ENCODE data around the gene DEF6.

DNA sequence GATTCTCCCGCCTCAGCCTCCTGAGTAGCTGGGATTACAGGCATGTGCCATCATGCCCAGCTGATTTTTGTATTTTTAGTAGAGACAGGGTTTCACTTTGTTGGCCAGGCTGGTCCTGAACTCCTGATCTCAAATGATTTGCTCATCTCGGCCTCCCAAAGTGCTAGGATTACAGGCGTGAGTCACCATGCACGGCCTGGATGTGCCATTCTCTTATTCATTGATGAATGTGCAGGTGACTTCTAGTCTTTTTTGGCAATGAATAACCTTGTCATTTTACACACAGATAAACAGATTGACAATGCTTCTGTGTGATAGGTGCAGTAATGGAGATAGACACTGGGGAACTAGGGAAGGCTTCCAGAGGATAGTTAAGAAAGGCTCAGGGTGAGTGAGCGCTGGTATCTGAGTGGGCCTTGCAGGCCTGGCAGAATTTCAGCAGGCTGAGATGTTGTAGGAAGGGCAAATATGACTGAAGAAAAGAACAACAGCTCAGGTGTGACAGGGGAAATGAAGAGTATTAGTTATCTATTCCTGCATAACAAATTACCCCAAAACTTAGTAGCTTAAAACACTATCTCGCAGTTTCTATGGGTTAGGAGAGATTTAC lies 68.1 kb downstream of the DEF6 start:
- TF ChIP-seq POLR2A (IDR thresholded peaks at IDR 0.05) (no peak), POLR2AphosphoS5 (IDR thresholded peaks at IDR 0.05) (no peak)
- TF ChIP-seq, protein P1, sequence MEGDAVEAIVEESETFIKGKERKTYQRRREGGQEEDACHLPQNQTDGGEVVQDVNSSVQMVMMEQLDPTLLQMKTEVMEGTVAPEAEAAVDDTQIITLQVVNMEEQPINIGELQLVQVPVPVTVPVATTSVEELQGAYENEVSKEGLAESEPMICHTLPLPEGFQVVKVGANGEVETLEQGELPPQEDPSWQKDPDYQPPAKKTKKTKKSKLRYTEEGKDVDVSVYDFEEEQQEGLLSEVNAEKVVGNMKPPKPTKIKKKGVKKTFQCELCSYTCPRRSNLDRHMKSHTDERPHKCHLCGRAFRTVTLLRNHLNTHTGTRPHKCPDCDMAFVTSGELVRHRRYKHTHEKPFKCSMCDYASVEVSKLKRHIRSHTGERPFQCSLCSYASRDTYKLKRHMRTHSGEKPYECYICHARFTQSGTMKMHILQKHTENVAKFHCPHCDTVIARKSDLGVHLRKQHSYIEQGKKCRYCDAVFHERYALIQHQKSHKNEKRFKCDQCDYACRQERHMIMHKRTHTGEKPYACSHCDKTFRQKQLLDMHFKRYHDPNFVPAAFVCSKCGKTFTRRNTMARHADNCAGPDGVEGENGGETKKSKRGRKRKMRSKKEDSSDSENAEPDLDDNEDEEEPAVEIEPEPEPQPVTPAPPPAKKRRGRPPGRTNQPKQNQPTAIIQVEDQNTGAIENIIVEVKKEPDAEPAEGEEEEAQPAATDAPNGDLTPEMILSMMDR (IDR thresholded peaks at IDR 0.05): no peak
